Thyroid gland (tissue), 4 donors: Measurements from ENCODE around the gene ITGB1BP1.

Experiments used
- CTCF ChIP-seq, 6 experiments: fragments of 200-600 bp in 3 of 6; fragments of 450-650 bp in 3 of 6; sonication (generic) in 3 of 6; IDR thresholded peaks; one replicate each; pipeline ENCODE4 v1.5.1; 2016 to 2019; ENCODE audit warnings: antibody characterized with exemption in 6 of 6, mild to moderate bottlenecking in 2 of 6, inconsistent platforms in 1 of 6, moderate library complexity in 1 of 6
- POLR2A ChIP-seq, 2 donors: fragments of 450-650 bp; IDR thresholded peaks; one replicate each; pipeline ENCODE4 v1.6.1; 2017; ENCODE audit warnings: antibody characterized with exemption in 2 of 2, mild to moderate bottlenecking in 2 of 2, moderate library complexity in 1 of 2

- TF ChIP-seq POLR2A (IDR thresholded peaks at IDR 0.05) = no peak
- TF ChIP-seq CTCF (IDR thresholded peaks at IDR 0.05) = no peak
These were observed 63.2 kb downstream of the ITGB1BP1 start for GRCh38 chr2:9360110-9360509.
